Measurements from ENCODE around the gene RIT2.
"Not testable (repeated sequence)": the region's sequence is repeated elsewhere in the genome, so short reads cannot be mapped to it uniquely, and the experiment has no call there.

Gene RIT2

GRCh38 chr18:42822711-42823110, 292.8 kb downstream of the RIT2 start:
- DNase-seq = no peak

GRCh38 chr18:42821492-42821891, 294.0 kb downstream of the RIT2 start:
- DNase-seq = no peak

- no peak for DNase-seq
Observed at GRCh38 chr18:42814618-42815017, 300.9 kb downstream of the RIT2 start.

GRCh38 chr18:42814184-42814583, 301.3 kb downstream of the RIT2 start:
- DNase-seq = no peak

- DNase-seq = no peak
Observed at GRCh38 chr18:42813570-42813969, 301.9 kb downstream of the RIT2 start.

- DNase-seq = no peak
Observed at GRCh38 chr18:42807887-42808286, 307.6 kb downstream of the RIT2 start.

- DNase-seq = no peak
Observed at GRCh38 chr18:42801706-42802105, 313.8 kb downstream of the RIT2 start.

GRCh38 chr18:42798606-42799170, 316.8 kb downstream of the RIT2 start:
- no peak for DNase-seq

- DNase-seq = not testable (repeated sequence)
Observed at GRCh38 chr18:42795213-42795789, 320.2 kb downstream of the RIT2 start.

- DNase-seq = no peak
Observed at GRCh38 chr18:42792731-42793130, 322.8 kb downstream of the RIT2 start.

GRCh38 chr18:42784632-42785031, 330.9 kb downstream of the RIT2 start:
- DNase-seq = no peak

- no peak for DNase-seq
Observed at GRCh38 chr18:42782929-42783328, 332.6 kb downstream of the RIT2 start.

- no peak for DNase-seq
Observed at GRCh38 chr18:42781298-42781815, 334.1 kb downstream of the RIT2 start.

- DNase-seq = no peak
Observed at GRCh38 chr18:42780171-42780570, 335.3 kb downstream of the RIT2 start.

- no peak for DNase-seq
Observed at GRCh38 chr18:42778445-42779042, 336.9 kb downstream of the RIT2 start.

- DNase-seq = no peak
Observed at GRCh38 chr18:42778024-42778423, 337.5 kb downstream of the RIT2 start.

GRCh38 chr18:42773870-42774269, 341.6 kb downstream of the RIT2 start:
- no peak for DNase-seq

GRCh38 chr18:42771936-42772335, 343.5 kb downstream of the RIT2 start:
- no peak for DNase-seq

- no peak for DNase-seq
Observed at GRCh38 chr18:42765302-42765701, 350.2 kb downstream of the RIT2 start.

- no peak for DNase-seq
Observed at GRCh38 chr18:42760290-42760689, 355.2 kb downstream of the RIT2 start.

- no peak for DNase-seq
Observed at GRCh38 chr18:42758852-42759251, 356.6 kb downstream of the RIT2 start.

GRCh38 chr18:42756214-42756613, 359.3 kb downstream of the RIT2 start:
- no peak for DNase-seq

- DNase-seq = no peak
Observed at GRCh38 chr18:42752916-42753315, 362.6 kb downstream of the RIT2 start.

GRCh38 chr18:42746794-42747193, 368.7 kb downstream of the RIT2 start:
- no peak for DNase-seq

- DNase-seq = no peak
Observed at GRCh38 chr18:42745931-42746330, 369.6 kb downstream of the RIT2 start.

All from NCI-H187 treated with DMSO at 0.1 percent for 48 hours (cell line).